IMR-90 (cell line): Measurements from ENCODE around the gene DHFR.

ENCODE experiments used
- CTCF ChIP-seq: conservative IDR thresholded peaks from 2 replicates; pipeline ENCODE4 v1.5.1; 2012; ENCODE audit warnings: mild to moderate bottlenecking, low read depth, low read length, improper control_type of control experiment
- POLR2A ChIP-seq: IDR thresholded peaks from 2 replicates; pipeline ENCODE4 v1.6.1; 2012; ENCODE audit warnings: mild to moderate bottlenecking, low read depth, low read length
- SMC3 ChIP-seq: fragments of 150-350 bp; IDR thresholded peaks from 2 replicates; pipeline ENCODE4 v1.6.1; 2016; ENCODE audit warnings: low read depth, mild to moderate bottlenecking, antibody characterized with exemption, low read length, moderate library complexity

- TF ChIP-seq POLR2A (no peak), CTCF (no peak), SMC3 (no peak)
These were observed 22.1 kb downstream of the DHFR start for GRCh38 chr5:80632700-80633099.
